KMS-11 (cell line): ENCODE data around the gene ATRNL1.

Experiments used
- H2AFZ ChIP-seq: fragments of 200-600 bp; sonication (generic); 2 replicates; pipeline ENCODE4 v1.6.1; 2016; ENCODE audit warnings: antibody characterized with exemption, mixed run types, low read depth
- H3K27ac ChIP-seq: fragments of 200-600 bp; sonication (generic); 2 replicates; pipeline ENCODE4 v1.6.1; 2016; ENCODE audit warnings: mild to moderate bottlenecking, mixed run types
- H3K27me3 ChIP-seq: fragments of 200-600 bp; sonication (generic); 2 replicates; pipeline ENCODE4 v1.6.1; 2017; ENCODE audit warnings: mild to moderate bottlenecking, low read depth, mixed run types, moderate library complexity; ENCODE audit not compliant: insufficient read depth
- H3K36me3 ChIP-seq: fragments of 200-600 bp; sonication (generic); 2 replicates; pipeline ENCODE4 v1.6.1; 2017; ENCODE audit warnings: mild to moderate bottlenecking, mixed run types; ENCODE audit not compliant: insufficient read depth
- H3K4me1 ChIP-seq: fragments of 200-600 bp; sonication (generic); 2 replicates; pipeline ENCODE4 v1.6.1; 2016; ENCODE audit warnings: mild to moderate bottlenecking, low read depth, mixed run types; ENCODE audit not compliant: poor library complexity, severe bottlenecking
- H3K4me2 ChIP-seq: fragments of 200-600 bp; sonication (generic); 2 replicates; pipeline ENCODE4 v1.7.0; 2016; ENCODE audit warnings: mild to moderate bottlenecking, mixed run types
- H3K4me3 ChIP-seq: fragments of 200-600 bp; sonication (generic); IDR thresholded peaks from 2 replicates; pipeline ENCODE4 v1.6.1; 2017; ENCODE audit warnings: low read depth, low read length, mixed read lengths; ENCODE audit not compliant: insufficient read depth
- H3K79me2 ChIP-seq: fragments of 200-600 bp; sonication (generic); 2 replicates; pipeline ENCODE4 v1.6.1; 2016; ENCODE audit warnings: low read depth, mixed run types; ENCODE audit not compliant: insufficient read depth
- H3K9ac ChIP-seq: fragments of 200-600 bp; sonication (generic); 2 replicates; pipeline ENCODE4 v1.6.1; 2016; ENCODE audit warnings: mild to moderate bottlenecking, mixed run types
- H4K20me1 ChIP-seq: fragments of 200-600 bp; sonication (generic); 2 replicates; pipeline ENCODE4 v1.6.1; 2016; ENCODE audit warnings: mild to moderate bottlenecking, mixed run types; ENCODE audit not compliant: insufficient read depth
- CTCF ChIP-seq: fragments of 200-600 bp; sonication (generic); conservative IDR thresholded peaks from 2 replicates; pipeline ENCODE4 v1.6.1; 2017; ENCODE audit warnings: low read depth, mild to moderate bottlenecking, antibody characterized with exemption, low read length, moderate library complexity, mixed read lengths

The ATRNL1 gene

GRCh38 chr10:115093286-115093775 lies at the start of gene ATRNL1:
TSS of gene ATRNL1 (plus strand) at chr10:115093365. CDS start at chr10:115093751, 386 bp downstream.
- peak within 1 kb of the TSS; percentile 55 for H3K4me2 ChIP-seq
- H3K79me2 ChIP-seq = no peaks in the 10 kb centered on the region
- no peaks in the 10 kb centered on the region for H3K36me3 ChIP-seq
- H3K27ac ChIP-seq = peak within 1 kb of the TSS; percentile 66
- peak within 1 kb of the TSS; percentile 77 for H2AFZ ChIP-seq
- peak within 1 kb of the TSS; percentile 67 for H3K9ac ChIP-seq
- no peaks in the 10 kb centered on the region for H4K20me1 ChIP-seq
- peaks cover 20% of the 10 kb centered on the region for H3K4me1 ChIP-seq
- H3K27me3 ChIP-seq = no peaks in the 10 kb centered on the region
- no peak for TF ChIP-seq CTCF
- H3K4me3 ChIP-seq = no peak within 1 kb of the TSS

- TF ChIP-seq CTCF = no peak
- no peaks in the 10 kb centered on the region for H4K20me1 ChIP-seq
- no peaks in the 10 kb centered on the region for H3K4me1 ChIP-seq
- H3K9ac ChIP-seq = no peak overlapping the region
- no peak overlapping the region for H3K4me2 ChIP-seq
- H3K27ac ChIP-seq = no peak overlapping the region
- no peak overlapping the region for H2AFZ ChIP-seq
- H3K27me3 ChIP-seq = no peaks in the 10 kb centered on the region
- no peaks in the 10 kb centered on the region for H3K79me2 ChIP-seq
- no peaks in the 10 kb centered on the region for H3K36me3 ChIP-seq
- H3K4me3 ChIP-seq = no peak overlapping the region
Observed at GRCh38 chr10:115043719-115044118, 49.4 kb upstream of the ATRNL1 start.

GRCh38 chr10:115044891-115045290 lies 48.3 kb upstream of the ATRNL1 start:
- Histone ChIP-seq H3K4me1 (no peaks in the 10 kb centered on the region), H3K27me3 (no peaks in the 10 kb centered on the region), H3K27ac (no peak overlapping the region), H2AFZ (no peak overlapping the region), H3K36me3 (no peaks in the 10 kb centered on the region), H3K79me2 (no peaks in the 10 kb centered on the region), H3K9ac (no peak overlapping the region), H3K4me2 (no peak overlapping the region), H4K20me1 (no peaks in the 10 kb centered on the region), H3K4me3 (no peak overlapping the region)
- TF ChIP-seq CTCF = no peak

GRCh38 chr10:115045499-115045898 lies 47.7 kb upstream of the ATRNL1 start:
- no peak overlapping the region for H3K27ac ChIP-seq
- no peak overlapping the region for H2AFZ ChIP-seq
- H3K4me1 ChIP-seq = no peaks in the 10 kb centered on the region
- H3K9ac ChIP-seq = no peak overlapping the region
- H3K4me2 ChIP-seq = no peak overlapping the region
- H3K4me3 ChIP-seq = no peak overlapping the region
- no peak for TF ChIP-seq CTCF
- no peaks in the 10 kb centered on the region for H3K27me3 ChIP-seq
- H3K36me3 ChIP-seq = no peaks in the 10 kb centered on the region
- H3K79me2 ChIP-seq = no peaks in the 10 kb centered on the region
- no peaks in the 10 kb centered on the region for H4K20me1 ChIP-seq
